GM18526 (cell line): ENCODE data around the gene DUSP22.
A peak's percentile ranks its signal among the peaks of the same experiment; 100 is the strongest.

Experiments
- POLR2A ChIP-seq: IDR thresholded peaks from 3 replicates; pipeline ENCODE4 v1.6.1; 2011; ENCODE audit not compliant: insufficient read length; ENCODE audit errors: extremely low read depth

The DUSP22 gene

DNA sequence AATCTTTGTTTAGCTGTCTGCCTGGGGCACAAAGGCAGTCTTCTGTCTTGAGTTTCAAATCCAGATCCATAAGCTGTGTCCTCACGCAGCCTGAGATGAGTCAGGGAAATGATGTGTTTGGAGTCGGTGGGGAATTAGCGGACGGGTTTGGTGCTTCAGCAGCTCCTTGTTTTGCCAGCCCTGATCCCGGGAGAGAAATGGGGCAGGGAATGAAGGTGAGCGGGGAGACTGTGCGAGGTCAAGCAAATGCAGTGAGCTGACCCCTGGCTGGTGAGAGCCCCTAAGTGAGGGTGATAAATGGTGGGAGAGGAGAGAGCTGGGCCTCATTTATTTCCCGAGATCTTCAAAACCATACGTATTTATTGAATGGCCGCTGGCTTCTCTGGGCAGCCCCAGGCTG lies 21.6 kb downstream of the DUSP22 start:
- no peak for TF ChIP-seq POLR2A

DNA sequence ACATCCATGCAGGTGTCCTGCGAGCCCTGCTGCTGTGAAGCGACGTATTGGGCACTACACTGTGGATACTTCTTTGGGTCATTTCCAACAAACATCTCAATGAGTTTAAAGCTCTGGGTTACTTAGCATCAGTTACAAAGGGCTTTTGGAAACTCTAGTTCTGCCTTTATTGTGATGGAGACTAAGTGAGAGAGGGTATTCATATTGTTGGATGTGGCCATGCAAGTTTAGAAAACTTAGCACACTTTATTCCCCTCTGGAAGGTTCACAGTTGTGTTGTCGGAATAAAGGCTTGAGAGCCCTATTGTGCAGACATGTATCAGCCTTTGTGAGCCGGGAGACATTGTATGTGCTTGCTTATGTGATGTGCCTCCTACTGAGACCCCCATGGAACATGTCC lies 22.1 kb downstream of the DUSP22 start:
- TF ChIP-seq POLR2A = no peak

DNA sequence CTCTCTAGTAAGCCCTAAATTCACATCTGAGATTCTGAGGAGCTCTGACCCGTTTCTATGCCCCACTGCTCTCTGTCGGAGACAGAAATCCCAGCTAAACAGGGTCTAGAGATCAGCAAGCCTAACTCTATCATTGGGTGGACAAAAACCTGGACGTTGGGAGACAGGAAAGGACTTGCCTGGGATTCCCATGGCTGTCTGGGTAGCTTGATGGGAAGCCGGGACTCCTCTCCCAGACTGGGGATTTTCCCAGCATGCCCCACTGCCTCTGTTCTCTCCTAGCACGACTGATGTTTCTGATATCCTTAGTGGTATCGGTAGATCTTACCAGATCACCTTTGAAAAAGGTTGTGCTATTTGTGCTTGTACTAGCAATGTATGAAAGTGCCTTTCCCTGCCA lies 22.9 kb downstream of the DUSP22 start:
- no peak for TF ChIP-seq POLR2A

DNA sequence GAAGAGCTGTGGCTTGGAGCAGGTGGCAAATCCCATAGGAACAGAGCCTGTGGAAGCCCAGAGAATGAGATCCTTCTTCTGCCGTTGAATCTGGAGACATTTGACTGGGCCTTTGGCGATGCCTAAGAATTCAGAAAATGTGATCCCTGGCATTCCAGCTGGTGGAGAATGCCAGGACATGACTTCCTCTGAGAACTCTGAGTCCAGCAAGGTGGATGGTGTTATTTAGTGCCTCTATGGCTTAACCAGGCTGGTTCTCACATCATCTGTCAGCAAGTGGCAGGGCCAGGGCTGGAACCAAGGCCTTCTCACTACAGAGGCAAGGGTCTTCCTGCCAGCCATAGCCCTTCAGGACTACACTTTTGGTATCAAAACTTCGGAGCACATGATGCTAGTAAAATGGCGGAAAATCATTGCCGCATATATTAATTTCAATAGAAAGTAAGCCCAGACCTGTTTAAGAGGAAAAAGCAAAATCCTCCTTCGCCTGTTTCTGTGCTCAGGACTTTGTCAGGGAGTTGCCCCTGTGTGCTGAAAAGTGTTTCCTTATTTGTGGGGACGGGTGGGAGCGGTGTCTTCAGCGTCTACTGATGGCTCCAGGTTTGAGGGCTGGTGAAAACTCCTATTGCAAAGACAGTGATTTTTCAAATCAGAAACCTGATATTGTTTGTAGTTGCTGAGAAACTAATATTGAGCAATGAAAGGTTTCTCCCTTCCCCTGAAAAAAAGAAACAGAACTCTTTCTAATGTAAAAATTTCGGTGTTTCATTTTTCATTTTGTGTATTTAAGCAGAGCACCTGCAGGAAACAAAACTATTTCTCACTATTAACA lies 23.9 kb downstream of the DUSP22 start:
- no peak for TF ChIP-seq POLR2A

DNA sequence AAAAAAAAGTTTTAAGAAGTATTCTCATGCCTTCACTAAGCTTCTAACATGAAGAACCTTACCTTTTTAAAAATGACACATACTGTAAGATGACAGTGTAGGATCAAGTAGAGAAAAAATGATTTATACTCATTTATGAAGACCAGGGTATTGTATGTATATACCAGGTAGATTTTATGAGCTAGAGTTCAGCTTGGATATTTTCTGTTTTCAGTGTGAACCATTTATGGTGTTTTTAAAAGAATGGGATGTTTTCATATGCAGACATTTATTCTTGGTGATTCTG lies 24.4 kb downstream of the DUSP22 start:
- no peak for TF ChIP-seq POLR2A

DNA sequence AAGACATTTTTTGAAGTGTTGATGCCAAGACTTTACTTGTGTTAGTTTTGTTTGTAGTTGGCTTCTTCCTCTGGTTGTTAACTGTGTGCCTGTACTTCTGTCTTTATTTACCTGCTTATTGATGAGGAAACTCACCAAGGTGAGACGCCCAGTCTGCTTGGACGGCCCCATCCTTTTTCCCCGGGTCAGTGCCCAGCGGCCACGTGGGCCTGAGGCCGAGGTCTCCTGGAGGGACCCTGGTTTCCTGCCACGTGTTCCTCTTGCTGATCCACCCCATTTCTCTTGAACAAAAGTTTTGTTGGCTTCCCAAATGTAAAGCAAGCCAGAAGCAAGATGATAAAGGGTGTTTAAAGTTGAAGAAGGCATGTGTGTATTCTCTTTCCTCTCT lies 24.8 kb downstream of the DUSP22 start:
- no peak for TF ChIP-seq POLR2A

DNA sequence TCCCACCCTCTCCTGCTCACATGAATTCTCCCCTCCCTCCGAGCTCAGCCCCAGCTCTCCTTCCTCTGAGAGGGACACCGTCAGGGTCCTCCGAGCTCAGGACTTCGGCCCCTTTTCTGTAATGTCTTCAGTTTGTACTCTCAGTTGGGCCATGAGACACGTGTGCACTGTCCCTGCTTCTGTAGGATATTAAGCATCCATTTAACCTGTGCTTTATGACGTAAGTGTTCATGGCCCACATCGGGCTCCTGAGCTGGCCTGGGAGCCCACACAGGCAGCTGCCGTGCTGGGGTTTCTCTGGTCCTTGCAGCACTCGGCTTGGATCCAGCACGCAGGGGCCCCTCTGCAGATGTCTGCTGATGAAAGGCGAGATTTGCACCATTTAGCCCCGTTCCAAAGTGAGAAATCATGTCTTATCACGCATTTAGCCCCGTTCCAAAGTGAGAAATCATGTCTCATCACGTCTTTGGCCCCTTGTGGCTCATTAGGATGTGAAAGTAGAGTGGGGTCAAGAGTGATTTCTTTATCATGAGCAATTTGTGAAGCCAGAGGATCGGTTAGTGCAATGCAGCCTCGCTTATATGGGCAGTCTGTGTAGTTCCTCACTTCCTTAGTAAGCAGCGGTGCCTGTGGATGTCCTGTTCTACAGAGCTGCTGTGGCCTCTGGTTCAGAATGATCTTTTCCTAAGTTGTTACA lies 25.3 kb downstream of the DUSP22 start:
- peak; percentile 12 for TF ChIP-seq POLR2A

DNA sequence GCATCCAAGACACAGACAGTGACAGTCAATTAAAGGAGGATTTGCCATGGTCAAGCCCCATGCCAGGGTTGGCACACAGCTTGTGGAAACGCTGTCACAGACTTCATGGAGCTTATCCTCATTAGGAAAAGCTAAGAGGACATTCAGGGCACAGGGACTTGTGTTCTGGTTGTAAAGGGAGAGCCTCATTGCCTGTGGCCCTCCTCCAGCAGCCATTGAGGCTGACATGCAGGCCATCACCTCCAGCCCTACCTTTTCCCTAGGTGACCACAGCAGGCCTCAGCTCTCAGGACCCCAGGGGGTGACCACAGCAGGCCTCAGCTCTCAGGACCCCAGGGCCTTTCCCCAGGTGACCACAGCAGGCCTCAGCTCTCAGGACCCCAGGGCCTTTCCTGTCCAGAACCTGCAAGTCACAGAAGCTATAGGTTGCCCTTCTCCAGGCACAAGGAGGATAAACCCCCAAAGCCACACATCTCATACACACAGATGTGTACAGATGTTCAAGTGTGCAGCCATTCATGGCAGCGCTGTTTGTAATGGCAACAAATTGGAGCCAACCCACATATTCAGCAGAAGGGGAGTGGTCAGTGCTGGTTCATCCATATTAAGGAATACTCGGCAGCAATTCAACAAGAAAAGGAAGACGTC lies 26.1 kb downstream of the DUSP22 start:
- peak; percentile 10 for TF ChIP-seq POLR2A

DNA sequence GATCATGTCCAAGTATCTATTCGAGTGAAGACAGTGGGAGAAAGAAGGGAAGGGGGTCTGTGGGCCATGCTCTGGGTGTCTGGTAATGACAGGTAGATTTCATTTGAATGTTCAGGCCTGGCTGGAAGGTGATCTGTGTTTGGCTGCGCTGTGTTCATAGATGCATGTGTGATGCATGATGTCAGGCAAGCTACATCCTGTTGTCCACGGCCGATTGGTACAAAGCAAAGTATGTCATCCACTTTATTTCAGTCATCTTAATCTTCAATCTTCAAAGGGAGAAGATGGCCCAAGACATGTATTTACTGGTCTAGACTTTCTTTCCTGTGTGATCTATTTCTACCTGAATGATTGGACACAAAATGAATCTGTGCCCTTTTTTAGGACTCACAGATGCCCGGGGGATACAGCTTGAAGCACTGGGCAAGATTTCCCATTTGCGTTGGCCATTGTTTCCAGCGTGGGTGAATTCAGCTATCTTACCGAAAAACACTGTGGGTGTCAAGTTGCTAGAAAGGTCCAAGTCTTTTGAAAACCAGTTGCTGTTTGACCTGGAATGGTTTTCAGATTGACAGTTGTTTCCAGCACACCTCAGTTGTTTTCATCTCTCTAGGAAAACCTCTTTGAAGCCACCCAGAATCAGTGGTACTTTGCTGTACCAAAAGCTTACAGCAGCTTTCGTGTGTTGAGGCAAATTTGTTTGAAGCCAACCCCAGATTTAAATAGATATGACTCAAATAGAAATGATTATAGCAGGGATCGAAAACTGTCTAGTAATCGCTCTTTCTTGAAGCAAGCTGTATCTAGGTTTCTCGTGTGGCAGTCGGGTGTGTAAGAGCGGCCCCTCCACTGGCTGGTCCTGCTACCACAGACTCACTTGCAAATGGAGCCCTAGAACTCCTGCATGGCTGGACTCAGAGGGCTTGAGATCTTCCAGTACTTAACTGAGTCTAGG lies 27.2 kb downstream of the DUSP22 start:
- TF ChIP-seq POLR2A = no peak

DNA sequence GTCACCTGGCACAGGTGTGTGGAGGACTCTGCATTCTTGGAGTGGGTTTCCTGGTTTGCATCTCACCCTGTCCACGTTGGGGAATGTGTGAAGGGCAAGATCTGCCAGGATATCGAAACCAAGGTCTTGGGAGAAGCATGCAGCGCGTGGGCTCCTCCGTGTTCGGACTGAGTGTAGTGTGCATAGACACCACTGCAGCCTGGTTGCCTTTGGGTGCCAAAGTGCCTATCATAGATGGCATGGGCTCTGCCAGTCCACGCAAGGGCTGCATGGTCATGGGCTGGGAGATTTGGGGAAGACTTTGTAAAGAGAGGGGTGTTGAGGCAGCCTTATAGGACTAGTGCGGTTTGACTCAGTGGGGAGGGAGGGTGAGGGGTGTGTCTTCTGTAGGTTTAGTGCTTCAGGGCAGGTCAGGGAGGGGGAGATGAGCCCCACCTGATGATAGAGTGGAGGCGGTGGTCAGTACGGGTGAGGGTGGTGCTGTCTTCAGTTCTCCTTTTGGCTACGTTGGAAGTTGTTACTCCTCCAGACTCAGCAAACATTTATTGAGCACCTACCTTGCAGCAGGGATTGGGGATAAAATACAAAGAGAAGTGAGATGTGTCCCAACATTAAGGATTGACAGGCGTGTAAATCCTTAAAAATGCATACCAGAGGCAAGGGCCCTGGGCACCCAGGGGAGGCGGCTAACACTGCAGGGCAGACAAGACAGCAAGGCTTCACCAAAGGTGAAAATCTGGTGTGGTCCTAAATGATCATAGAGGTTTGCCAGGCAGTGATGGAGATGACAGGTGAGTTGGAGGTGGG lies 28.3 kb downstream of the DUSP22 start:
- no peak for TF ChIP-seq POLR2A

DNA sequence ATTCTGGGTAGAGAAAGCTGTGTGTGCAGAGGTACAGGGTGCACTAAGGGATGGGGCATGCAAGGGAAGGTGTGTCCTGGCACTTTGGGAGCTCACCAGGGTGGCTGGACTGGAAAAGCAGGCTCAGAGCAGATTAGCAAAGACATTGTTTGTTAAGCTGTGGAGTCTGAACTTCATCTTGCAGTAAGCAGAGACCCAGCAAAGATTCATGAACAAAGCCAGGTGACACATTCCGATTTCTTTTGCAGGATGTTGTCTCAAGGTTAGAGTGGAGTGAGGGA lies 28.8 kb downstream of the DUSP22 start:
- no peak for TF ChIP-seq POLR2A

DNA sequence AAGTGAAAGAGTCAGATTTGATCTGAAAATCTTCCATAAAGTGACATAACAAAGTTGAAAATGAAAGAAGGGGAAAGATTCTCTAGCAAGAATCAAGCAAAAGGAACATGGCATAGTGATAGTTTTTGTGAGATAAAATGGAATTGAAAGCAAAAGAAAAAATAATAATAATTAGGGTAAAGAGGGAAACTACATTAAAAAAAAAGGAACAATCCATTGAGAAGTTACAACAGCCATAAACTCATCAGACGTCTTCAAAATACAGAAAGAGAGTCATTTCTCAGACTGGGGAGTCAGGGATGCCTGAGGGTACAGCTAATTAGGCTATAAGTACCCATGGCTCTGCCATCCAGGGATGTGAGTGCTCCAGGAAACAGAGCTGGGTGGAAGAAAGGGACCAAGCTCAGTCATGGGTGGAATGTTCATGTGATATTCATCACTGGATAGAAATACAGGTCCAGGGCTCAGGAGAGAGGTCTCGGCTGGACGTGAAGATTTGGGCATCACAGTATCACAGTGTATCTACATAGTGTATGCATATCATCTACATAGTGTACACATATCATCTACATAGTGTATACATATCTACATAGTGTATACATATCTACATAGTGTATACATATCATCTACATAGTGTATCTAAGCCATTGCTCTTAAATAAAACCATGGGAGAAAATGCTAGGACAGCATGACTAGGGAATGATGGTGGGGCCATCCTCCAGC lies 29.4 kb downstream of the DUSP22 start:
- TF ChIP-seq POLR2A = no peak

DNA sequence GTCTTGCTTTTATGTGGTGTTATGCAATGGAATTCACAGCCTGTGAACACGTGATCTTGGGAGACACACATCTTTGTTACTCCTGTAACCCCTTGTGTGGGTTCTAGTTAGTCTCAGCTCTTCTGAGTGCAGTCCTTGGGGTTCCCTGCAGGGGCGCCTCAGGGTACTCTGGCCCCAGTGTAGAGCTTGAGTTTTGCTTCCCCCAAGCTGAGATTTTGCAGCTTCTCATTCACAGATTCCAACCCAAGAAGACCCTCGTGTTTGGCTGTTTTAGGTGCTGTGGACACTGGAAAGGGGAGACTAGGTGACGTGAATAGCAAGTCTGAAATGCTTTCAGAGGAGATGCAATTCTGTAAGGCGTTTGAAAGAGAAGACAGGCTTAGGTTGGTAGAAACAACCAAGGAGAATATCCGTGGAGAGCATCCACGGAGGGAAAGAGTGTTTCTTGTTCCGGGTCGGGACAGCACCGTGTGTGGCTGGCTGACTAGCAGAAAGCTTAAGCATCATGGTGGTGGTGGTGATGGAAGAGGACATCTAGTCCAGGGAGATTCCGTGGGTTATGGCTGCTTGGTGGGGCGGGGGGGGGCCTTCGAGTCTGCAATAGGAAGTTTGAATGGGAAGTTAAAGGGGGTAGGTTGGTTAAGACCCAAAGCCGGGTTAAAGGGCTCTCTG lies 30.1 kb downstream of the DUSP22 start:
- no peak for TF ChIP-seq POLR2A

DNA sequence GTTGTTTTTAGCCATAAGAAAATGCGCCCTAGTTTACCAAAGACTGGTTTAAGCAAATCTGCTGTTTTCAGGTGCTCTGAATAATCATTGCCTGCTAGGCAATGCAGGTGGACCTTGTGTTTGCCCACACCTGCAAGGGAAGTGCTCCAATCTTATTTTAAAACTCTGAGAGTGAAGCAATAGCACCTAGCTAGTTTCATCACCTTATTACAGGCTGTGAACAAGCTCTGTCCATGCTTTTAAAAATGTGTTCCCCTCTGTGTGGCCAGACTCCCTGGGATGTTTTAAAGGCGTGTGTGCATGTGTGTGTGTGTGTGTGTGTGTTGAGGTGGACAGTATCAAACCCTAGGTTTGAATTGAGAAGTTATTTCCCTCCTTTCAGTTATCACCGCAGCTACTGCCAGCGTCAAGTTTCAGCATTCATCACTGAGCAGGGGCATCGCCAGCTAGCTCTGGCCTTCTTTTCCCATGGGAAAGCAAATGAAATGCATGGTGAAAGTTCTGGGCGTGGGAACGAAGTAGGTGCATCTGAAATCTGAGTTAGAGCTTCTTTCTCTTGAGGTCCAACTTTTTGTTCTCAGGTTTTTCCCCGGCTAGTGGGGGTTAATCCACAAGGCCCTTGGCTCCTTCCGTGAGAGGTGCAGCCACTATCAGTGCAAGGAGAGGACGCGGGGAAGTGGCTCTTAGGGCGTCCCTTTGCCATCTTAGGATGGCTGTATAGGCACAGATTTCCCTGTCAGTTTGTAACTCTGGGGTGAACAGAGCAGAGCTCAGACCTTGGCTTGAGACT lies 30.8 kb downstream of the DUSP22 start:
- TF ChIP-seq POLR2A = no peak
